Activated CD8-positive, alpha-beta T cell treated with anti-CD3 and anti-CD28 coated beads for 36 hours (primary cell): ENCODE results near the gene CRACR2A. TPM values are rescaled to one million over a fixed set of nuclear protein-coding genes. Genes with fewer than 3 reads are reported as not detected.

Experiments used
- ATAC-seq: fragments of 200-7000 bp; cut with Tn5 transposase; one replicate; pipeline ENCODE4 v1.10.0; 2021; ENCODE audit warnings: mild to moderate bottlenecking, moderate library complexity
- CTCF ChIA-PET: fragments of 350-600 bp; sonication (Branson Sonifier 250); formaldehyde crosslinking; loops from one replicate; lab custom pipeline; 2021; ENCODE audit warnings: antibody characterized with exemption; lab: Charles Lee
- POLR2A ChIA-PET: fragments of 350-600 bp; sonication (Branson Sonifier 250); formaldehyde crosslinking; loops from one replicate; lab custom pipeline; 2021; ENCODE audit warnings: antibody characterized with exemption; lab: Charles Lee
- DNase-seq: peaks from one replicate; pipeline ENCODE4 v3.0.0-alpha.2; 2020
- H3K27ac Mint-ChIP-seq: one replicate; pipeline ENCODE4 v1.8.0; 2021; ENCODE audit warnings: mild to moderate bottlenecking, mixed read lengths
- H3K27me3 Mint-ChIP-seq: one replicate; pipeline ENCODE4 v1.8.0; 2021; ENCODE audit warnings: mixed read lengths
- H3K36me3 Mint-ChIP-seq: one replicate; pipeline ENCODE4 v1.8.0; 2021; ENCODE audit warnings: low read depth, mixed read lengths
- H3K4me1 Mint-ChIP-seq: one replicate; pipeline ENCODE4 v1.8.0; 2021; ENCODE audit warnings: low read depth, mixed read lengths
- H3K4me3 Mint-ChIP-seq: one replicate; pipeline ENCODE4 v1.8.0; 2021; ENCODE audit warnings: mild to moderate bottlenecking, moderate library complexity, mixed read lengths
- H3K9me3 Mint-ChIP-seq: one replicate; pipeline ENCODE4 v1.8.0; 2021; ENCODE audit warnings: mixed read lengths
- intact Hi-C: fragments of 100-400 bp; cut with micrococcal nuclease; formaldehyde crosslinking; loops from one replicate; pipeline ENCODE4 v1.10.0; 2022
- total RNA-seq, 2 experiments: library from RNA; stranded (reverse); gene quantifications; one replicate each; pipeline ENCODE4 v1.2.3, GENCODE V29; 2021
- TF ChIP-seq, protein P1 (sequence below): fragments of 200-600 bp; IDR thresholded peaks from one replicate; pipeline ENCODE4 v1.8.0; 2022; ENCODE audit warnings: antibody characterized with exemption, mild to moderate bottlenecking

The CRACR2A gene
- total RNA-seq, 2 experiments from 2014 or later, result 21.2 to 24.7 TPM

DNA sequence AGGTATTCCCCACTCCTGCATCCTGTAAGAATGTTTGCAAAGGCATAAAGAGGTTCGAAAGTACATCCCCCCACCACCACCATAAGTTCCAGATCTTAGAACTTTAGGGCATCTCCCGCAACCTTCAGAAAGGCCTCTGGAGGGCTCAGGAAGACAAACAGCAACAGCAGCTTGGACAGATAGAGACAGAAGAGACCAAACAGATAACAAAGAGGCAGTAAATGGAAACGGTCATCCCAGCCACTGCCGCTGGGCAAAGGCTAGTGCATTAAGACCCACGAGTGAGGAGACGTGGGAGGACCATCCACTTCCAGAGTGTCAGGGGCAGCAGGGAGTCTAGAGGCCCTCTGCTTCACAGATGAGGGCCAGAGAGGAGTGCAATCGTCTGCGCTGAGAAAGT is 124.3 kb downstream of the CRACR2A start:
- DNase-seq, result no peak
- H3K36me3 Mint-ChIP-seq, result peaks cover 23% of the 10 kb centered on the region

DNA sequence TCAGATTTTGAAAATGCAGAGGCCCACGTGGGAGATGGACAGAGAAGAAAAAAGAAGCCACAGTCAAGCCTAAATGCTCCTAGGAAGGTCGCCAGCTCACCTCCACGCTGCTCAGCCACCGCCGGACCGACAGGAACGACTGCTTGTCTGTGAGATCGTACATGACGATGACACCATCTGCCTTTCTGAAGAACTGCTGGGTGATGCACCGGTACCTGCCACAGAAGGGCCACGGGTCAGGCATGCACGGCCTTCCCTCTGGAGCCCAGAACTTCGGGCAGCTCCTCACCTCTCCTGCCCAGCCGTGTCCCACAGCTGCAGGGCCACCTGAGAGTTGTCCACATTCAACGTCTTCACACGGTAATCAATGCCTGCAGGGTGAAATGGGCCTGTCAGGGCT is 125.6 kb downstream of the CRACR2A start:
- Mint-ChIP-seq H3K4me3 (no peak overlapping the region), H3K9me3 (no peaks in the 10 kb centered on the region), H3K27ac (no peak overlapping the region), H3K4me1 (no peaks in the 10 kb centered on the region), H3K36me3 (peaks cover 26% of the 10 kb centered on the region), H3K27me3 (no peaks in the 10 kb centered on the region)
- intact Hi-C loops, result no loop called here
- ATAC-seq (no peak), DNase-seq (no peak)
- CTCF ChIA-PET, result no interaction called here
- TF ChIP-seq, protein P1, sequence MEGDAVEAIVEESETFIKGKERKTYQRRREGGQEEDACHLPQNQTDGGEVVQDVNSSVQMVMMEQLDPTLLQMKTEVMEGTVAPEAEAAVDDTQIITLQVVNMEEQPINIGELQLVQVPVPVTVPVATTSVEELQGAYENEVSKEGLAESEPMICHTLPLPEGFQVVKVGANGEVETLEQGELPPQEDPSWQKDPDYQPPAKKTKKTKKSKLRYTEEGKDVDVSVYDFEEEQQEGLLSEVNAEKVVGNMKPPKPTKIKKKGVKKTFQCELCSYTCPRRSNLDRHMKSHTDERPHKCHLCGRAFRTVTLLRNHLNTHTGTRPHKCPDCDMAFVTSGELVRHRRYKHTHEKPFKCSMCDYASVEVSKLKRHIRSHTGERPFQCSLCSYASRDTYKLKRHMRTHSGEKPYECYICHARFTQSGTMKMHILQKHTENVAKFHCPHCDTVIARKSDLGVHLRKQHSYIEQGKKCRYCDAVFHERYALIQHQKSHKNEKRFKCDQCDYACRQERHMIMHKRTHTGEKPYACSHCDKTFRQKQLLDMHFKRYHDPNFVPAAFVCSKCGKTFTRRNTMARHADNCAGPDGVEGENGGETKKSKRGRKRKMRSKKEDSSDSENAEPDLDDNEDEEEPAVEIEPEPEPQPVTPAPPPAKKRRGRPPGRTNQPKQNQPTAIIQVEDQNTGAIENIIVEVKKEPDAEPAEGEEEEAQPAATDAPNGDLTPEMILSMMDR, result no peak
- POLR2A ChIA-PET, result no interaction called here

More for the DNA sequence above, 124.3 kb downstream of the CRACR2A start:
- H3K4me1 Mint-ChIP-seq, result no peaks in the 10 kb centered on the region
- intact Hi-C loops, result no loop called here
- H3K4me3 Mint-ChIP-seq, result no peak overlapping the region
- POLR2A ChIA-PET, result no interaction called here
- H3K27me3 Mint-ChIP-seq, result no peaks in the 10 kb centered on the region
- ATAC-seq, result no peak
- CTCF ChIA-PET, result no interaction called here
- TF ChIP-seq, protein P1, result no peak
- H3K27ac Mint-ChIP-seq, result no peak overlapping the region
- H3K9me3 Mint-ChIP-seq, result no peaks in the 10 kb centered on the region

DNA sequence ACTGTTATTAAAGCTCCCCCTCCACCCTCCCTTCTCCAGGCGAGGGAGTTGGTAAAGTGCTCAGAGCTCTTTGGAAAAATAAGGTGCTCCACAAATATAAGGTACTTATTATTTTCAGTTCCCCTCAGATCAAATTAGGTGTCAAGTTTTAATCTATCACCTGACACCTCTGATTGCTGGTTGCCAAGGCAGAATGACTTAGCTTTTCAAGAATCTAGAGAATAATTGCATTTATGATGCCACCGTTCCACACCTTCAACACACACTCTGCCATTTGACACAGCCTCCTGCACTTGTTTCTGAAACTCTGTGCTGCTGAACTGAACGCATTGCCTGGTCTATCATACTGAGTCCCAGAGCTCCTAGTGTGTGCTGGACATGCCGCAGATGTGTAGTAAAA is 128.6 kb downstream of the CRACR2A start:
- H3K36me3 Mint-ChIP-seq, result peaks cover 30% of the 10 kb centered on the region
- DNase-seq (no peak), ATAC-seq (no peak)
- H3K4me1 Mint-ChIP-seq, result no peaks in the 10 kb centered on the region
- ChIA-PET CTCF (interaction anchor here (0.6 kb wide), 1 partner anchor 349 kb away, joined by 3 read pairs; no protein-coding TSS in a partner anchor), POLR2A (interaction anchor here (1.0 kb wide), 1 partner anchor 10 kb away, joined by 3 read pairs; no protein-coding TSS in a partner anchor)
- no peaks in the 10 kb centered on the region for H3K27me3 Mint-ChIP-seq
- no peak overlapping the region for H3K27ac Mint-ChIP-seq
- no peaks in the 10 kb centered on the region for H3K9me3 Mint-ChIP-seq
- H3K4me3 Mint-ChIP-seq, result no peak overlapping the region
- intact Hi-C loops, result no loop called here
- TF ChIP-seq, protein P1, result no peak

DNA sequence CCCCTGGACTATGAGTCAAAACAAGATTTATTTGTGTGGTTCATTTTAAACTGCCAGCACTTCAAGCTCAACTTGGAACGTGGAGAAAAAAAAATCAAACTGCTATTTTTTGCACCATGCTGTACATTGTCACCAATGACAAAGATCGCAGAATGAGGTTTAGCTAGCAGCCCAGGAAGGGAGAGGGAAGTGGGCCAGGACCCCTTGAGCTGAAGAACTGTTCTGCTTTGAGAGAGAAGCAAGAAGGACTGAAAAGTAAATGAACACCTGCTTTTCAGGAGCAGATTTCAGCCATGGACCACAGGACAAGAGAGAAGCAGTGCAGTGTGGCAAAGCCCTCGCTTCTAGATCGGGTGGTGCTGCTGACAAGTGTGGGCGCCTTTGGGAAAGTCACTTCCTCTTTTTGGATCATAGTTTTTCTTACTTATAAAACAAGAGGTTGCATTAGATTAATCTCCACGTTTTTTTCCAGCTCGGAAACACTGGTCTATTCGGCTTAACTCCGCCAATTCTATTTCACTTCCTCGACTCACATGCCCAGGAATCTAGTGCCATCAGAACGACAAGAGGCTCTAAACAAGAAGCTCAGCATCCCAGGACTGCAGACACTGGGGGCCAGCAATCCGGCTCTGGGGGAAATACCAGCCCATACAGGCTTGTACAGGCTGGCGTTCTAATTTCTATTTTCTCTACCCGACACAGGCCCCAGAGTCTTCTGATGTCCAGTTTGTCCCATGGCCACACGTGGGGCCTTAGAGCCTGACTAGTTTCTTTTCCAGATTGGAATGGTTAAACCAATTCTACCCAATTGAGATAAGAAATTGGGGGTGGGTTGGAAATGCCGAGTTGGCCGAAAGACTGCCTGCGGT is 129.9 kb downstream of the CRACR2A start:
- ChIA-PET POLR2A (no interaction called here), CTCF (interaction anchor here (1.1 to 1.5 kb wide), 3 partner anchors 36 to 323 kb away, joined by 3 to 6 read pairs (median 4); no protein-coding TSS in a partner anchor)
- Mint-ChIP-seq H3K36me3 (peaks cover 29% of the 10 kb centered on the region), H3K4me3 (no peak overlapping the region), H3K4me1 (no peaks in the 10 kb centered on the region), H3K27me3 (no peaks in the 10 kb centered on the region), H3K27ac (peak overlapping the region; percentile 17), H3K9me3 (no peaks in the 10 kb centered on the region)
- DNase-seq (no peak), ATAC-seq (no peak)
- TF ChIP-seq, protein P1, result no peak
- intact Hi-C loops, result no loop called here
